Endothelial cell of umbilical vein (primary cell): Measurements from ENCODE around the gene IRAK1BP1. TPM values are rescaled to one million over a fixed set of nuclear protein-coding genes. Genes with fewer than 3 reads are reported as not detected.

ENCODE experiments used
- BruUV-seq: library from RNA; stranded (reverse); fragments of 400-500 nt; replicated peaks from 2 replicates; lab custom pipeline; 2021; lab: Mats Ljungman, UMichigan
- CTCF ChIA-PET: fragments of 300-600, 350-600 bp; sonication (Branson Sonifier 250); formaldehyde crosslinking; loops from one replicate; lab custom pipeline; 2021; ENCODE audit warnings: antibody characterized with exemption, inconsistent platforms; lab: Charles Lee
- POLR2A ChIA-PET: fragments of 300-600, 350-600 bp; sonication (Branson Sonifier 250); formaldehyde crosslinking; loops from one replicate; lab custom pipeline; 2021; ENCODE audit warnings: antibody characterized with exemption, inconsistent platforms; lab: Charles Lee
- DNase-seq: peaks from one replicate; pipeline ENCODE4 v3.0.0-alpha.2; 2011; ENCODE audit warnings: low read depth, low spot score
- FAIRE-seq: peaks from 2 replicates; lab custom pipeline; 2011; peaks lifted over from hg19 to GRCh38; lab: Jason Lieb, UNC
- H2AFZ ChIP-seq: 2 replicates; pipeline ENCODE4 v1.6.0; 2012; ENCODE audit warnings: low read depth, low read length, control low read depth, inconsistent platforms
- H3K27ac ChIP-seq: 2 replicates; pipeline ENCODE4 v1.5.1; 2011; ENCODE audit warnings: low read depth, mild to moderate bottlenecking, control low read depth, low read length, moderate library complexity; ENCODE audit not compliant: insufficient read depth
- H3K27me3 ChIP-seq, 2 experiments: 2 replicates each; pipeline versions ENCODE4 v1.6.0 to v1.6.1; 2011; ENCODE audit warnings: low read length in 2 of 2, mixed read lengths in 1 of 2; ENCODE audit not compliant: control insufficient read depth in 2 of 2, insufficient read depth in 2 of 2
- H3K36me3 ChIP-seq, 2 experiments: 2 replicates in 1 of 2; 3 replicates in 1 of 2; pipeline ENCODE4 v1.5.1; 2011; ENCODE audit warnings: low read length in 2 of 2, mild to moderate bottlenecking in 1 of 2, moderate library complexity in 1 of 2; ENCODE audit not compliant: control insufficient read depth in 2 of 2, insufficient read depth in 2 of 2; ENCODE audit errors: extremely low read depth in 1 of 2
- H3K4me1 ChIP-seq: 3 replicates; pipeline ENCODE4 v1.5.1; 2011; ENCODE audit warnings: mild to moderate bottlenecking, low read length; ENCODE audit not compliant: control insufficient read depth, insufficient read depth; ENCODE audit errors: extremely low read depth
- H3K4me2 ChIP-seq: 2 replicates; pipeline ENCODE4 v1.6.1; 2011; ENCODE audit warnings: low read length, control low read depth, mixed read lengths; ENCODE audit not compliant: insufficient read depth
- H3K4me3 ChIP-seq, 3 experiments: fragments of 200-600 bp in 1 of 3; sonication (generic), shearing (Covaris generic) in 1 of 3; replicated peaks in 1 of 3; 2 replicates each; pipeline ENCODE4 v1.5.1; 2011 to 2016; ENCODE audit warnings: control low read depth in 3 of 3, low read length in 3 of 3, mild to moderate bottlenecking in 2 of 3, inconsistent platforms in 1 of 3, low read depth in 1 of 3, moderate library complexity in 1 of 3; ENCODE audit not compliant: insufficient read depth in 1 of 3
- H3K79me2 ChIP-seq: 2 replicates; pipeline ENCODE4 v1.6.0; 2012; ENCODE audit warnings: low read length, inconsistent platforms; ENCODE audit not compliant: control insufficient read depth, insufficient read depth
- H3K9ac ChIP-seq: replicated peaks from 2 replicates; pipeline ENCODE3; 2011; ENCODE audit warnings: low read length, control low read depth; ENCODE audit not compliant: insufficient read depth; ENCODE audit errors: extremely low read depth
- H3K9me1 ChIP-seq: replicated peaks from 3 replicates; pipeline ENCODE4 v1.6.0; 2011; ENCODE audit warnings: mild to moderate bottlenecking, low read length; ENCODE audit not compliant: control insufficient read depth, insufficient read depth; ENCODE audit errors: extremely low read depth
- H3K9me3 ChIP-seq: replicated peaks from 2 replicates; pipeline ENCODE4 v1.5.1; 2012; ENCODE audit warnings: low read length, inconsistent platforms; ENCODE audit not compliant: control insufficient read depth, insufficient read depth
- H4K20me1 ChIP-seq: replicated peaks from 2 replicates; pipeline ENCODE3; 2011; ENCODE audit warnings: mild to moderate bottlenecking, low read length; ENCODE audit not compliant: control insufficient read depth, insufficient read depth; ENCODE audit errors: extremely low read depth
- CTCF ChIP-seq, 2 donors: IDR thresholded peaks; 1 replicate in 1 of 2; 2 replicates in 1 of 2; pipeline ENCODE4 v1.5.1; 2011; ENCODE audit warnings: low read length in 2 of 2, mild to moderate bottlenecking in 2 of 2, moderate library complexity in 2 of 2, control low read depth in 1 of 2, inconsistent platforms in 1 of 2, low read depth in 1 of 2; ENCODE audit not compliant: insufficient read depth in 1 of 2; ENCODE audit errors: extremely low read depth in 1 of 2
- EZH2 ChIP-seq: IDR thresholded peaks from 2 replicates; pipeline ENCODE4 v1.6.1; 2012; ENCODE audit warnings: borderline replicate concordance, low read depth, mild to moderate bottlenecking, moderate library complexity, low read length, inconsistent platforms; ENCODE audit not compliant: severe bottlenecking
- FOS ChIP-seq: IDR thresholded peaks from 2 replicates; pipeline ENCODE4 v1.6.1; 2011; ENCODE audit warnings: mild to moderate bottlenecking, low read length, moderate library complexity, borderline replicate concordance; ENCODE audit not compliant: insufficient read depth
- GATA2 ChIP-seq: IDR thresholded peaks from 2 replicates; pipeline ENCODE4 v1.7.0; 2011; ENCODE audit warnings: low read depth, mild to moderate bottlenecking, moderate library complexity, mixed read lengths, low read length; ENCODE audit not compliant: insufficient read length, insufficient read depth
- JUN ChIP-seq: IDR thresholded peaks from 2 replicates; pipeline ENCODE4 v1.6.1; 2011; ENCODE audit warnings: borderline replicate concordance, low read depth; ENCODE audit not compliant: insufficient read length, insufficient read depth
- MAX ChIP-seq: IDR thresholded peaks from 2 replicates; pipeline ENCODE4 v1.6.1; 2011; ENCODE audit not compliant: insufficient read depth, insufficient read length
- MYC ChIP-seq: IDR thresholded peaks from one replicate; pipeline ENCODE4 v1.6.1; 2011; ENCODE audit warnings: mild to moderate bottlenecking, low read depth, low read length
- POLR2A ChIP-seq: IDR thresholded peaks from 2 replicates; pipeline ENCODE4 v1.6.1; 2012; ENCODE audit warnings: low read depth, mild to moderate bottlenecking, control low read depth, low read length
- POLR2AphosphoS5 ChIP-seq: IDR thresholded peaks from 2 replicates; pipeline ENCODE4 v1.6.1; 2012; ENCODE audit warnings: low read depth, mild to moderate bottlenecking, control low read depth, low read length, moderate library complexity; ENCODE audit not compliant: insufficient read depth
- dilution Hi-C: fragments of 300-500 bp; cut with MboI; formaldehyde crosslinking; loops from one replicate; pipeline ENCODE4 v1.15.0; 2019; ENCODE audit warnings: low sequenced_read_pairs; ENCODE audit not compliant: extremely low pct_ligation_motif_present
- intact Hi-C: fragments of 100-400 bp; cut with micrococcal nuclease; formaldehyde crosslinking; loops from one replicate; pipeline ENCODE4 v1.10.0; 2022
- polyA plus RNA-seq, 4 experiments: library from polyadenylated mRNA; depleted of rRNA in 3 of 4; stranded (reverse) in 3 of 4; unstranded in 1 of 4; fragments of >200 nt; gene quantifications; 2 replicates each; pipeline versions ENCODE4 v1.2.1 to v1.2.3, GENCODE V29; 2011 to 2012; ENCODE audit warnings: missing spikeins in 1 of 4
- total RNA-seq: library from RNA; stranded (reverse); gene quantifications from 2 replicates; pipeline ENCODE4 v1.2.3, GENCODE V29; 2021

Gene IRAK1BP1
- total and polyA plus RNA-seq, 2 donors (not counting 3 experiments of a cell fraction or from before 2014, with no cell fraction given): 1.8 to 3.0 TPM

- H3K36me3 ChIP-seq: no peaks in the 10 kb centered on the region
- DNase-seq: no peak
- no peak overlapping the region for H3K4me2 ChIP-seq
- intact Hi-C loops: no loop called here
- H3K4me1 ChIP-seq: no peaks in the 10 kb centered on the region
- no peaks in the 10 kb centered on the region for H3K9me1 ChIP-seq
- peaks cover 0 to 2% of the 10 kb centered on the region in 2 experiments for H3K27me3 ChIP-seq
- POLR2A ChIA-PET: no interaction called here
- dilution Hi-C loops: no loop called here
- no peak for TF ChIP-seq MYC
- TF ChIP-seq EZH2: no peak
- TF ChIP-seq MAX: no peak
- TF ChIP-seq POLR2A: no peak
- TF ChIP-seq JUN: no peak
- TF ChIP-seq GATA2: no peak
- TF ChIP-seq CTCF (IDR thresholded peaks at IDR 0.05; ENCODE audit: extremely low read depth in 1 of 2, insufficient read depth in 1 of 2, low read depth in 1 of 2, low read length in 2 of 2): no peak
- TF ChIP-seq POLR2AphosphoS5: no peak
- TF ChIP-seq FOS: no peak
- no peak for FAIRE-seq
- no peaks in the 10 kb centered on the region for H3K9me3 ChIP-seq
- H3K27ac ChIP-seq: no peak overlapping the region
- no peak overlapping the region for H3K9ac ChIP-seq
- H4K20me1 ChIP-seq: no peaks in the 10 kb centered on the region
- no peak overlapping the region for H3K4me3 ChIP-seq
- CTCF ChIA-PET: no interaction called here
- no TSS peak for BruUV-seq
- H2AFZ ChIP-seq: no peak overlapping the region
- no peaks in the 10 kb centered on the region for H3K79me2 ChIP-seq
Observed at GRCh38 chr6:78829407-78829806, 37.9 kb upstream of the IRAK1BP1 start.
